ENCODE data around the gene PRTG. TPM values are rescaled to one million over a fixed set of nuclear protein-coding genes. Genes with fewer than 3 reads are reported as not detected.

PRTG gene
- total RNA-seq, 1 donor from 2014 or later, result 1.00 TPM

DNA sequence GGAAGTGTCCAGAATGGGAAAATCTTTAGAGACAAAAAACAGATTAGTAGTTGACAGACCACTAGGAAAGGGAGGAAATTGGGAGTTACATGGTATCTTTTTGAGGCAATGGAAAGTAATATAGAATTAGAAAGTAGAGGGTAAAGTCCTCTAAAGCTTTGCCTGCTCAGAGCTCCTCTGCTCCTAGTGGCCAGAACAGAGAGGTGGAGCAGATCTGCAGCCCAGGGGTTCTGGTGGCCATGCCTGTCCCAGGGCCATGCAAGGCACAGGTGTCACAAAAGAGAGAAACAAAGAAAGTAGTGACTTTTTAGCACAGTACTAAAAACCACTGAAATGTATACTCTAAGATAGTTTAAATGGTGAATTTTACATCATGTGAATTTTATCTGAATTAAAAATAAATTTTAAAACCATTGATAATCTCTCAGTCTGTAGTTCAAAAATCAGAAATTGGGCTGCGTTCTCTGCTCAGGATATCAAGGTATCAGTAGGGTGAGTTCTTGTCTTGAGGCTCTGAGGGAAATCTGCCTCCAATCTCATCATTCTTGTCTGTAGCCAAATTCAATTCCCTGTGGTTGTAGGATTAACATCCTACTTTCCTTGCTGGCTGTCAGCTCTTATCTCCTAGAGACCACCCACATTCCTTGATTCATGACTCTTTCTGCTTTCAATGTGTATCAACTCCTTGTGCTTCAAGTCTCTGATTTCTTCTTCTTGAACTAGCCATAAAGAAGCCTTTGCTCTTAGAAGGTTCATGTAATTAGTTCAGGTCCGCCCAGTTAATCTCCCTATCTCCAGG, 178.4 kb downstream of the PRTG start:
- DNase-seq (ENCODE audit: low spot score), result no peak

DNA sequence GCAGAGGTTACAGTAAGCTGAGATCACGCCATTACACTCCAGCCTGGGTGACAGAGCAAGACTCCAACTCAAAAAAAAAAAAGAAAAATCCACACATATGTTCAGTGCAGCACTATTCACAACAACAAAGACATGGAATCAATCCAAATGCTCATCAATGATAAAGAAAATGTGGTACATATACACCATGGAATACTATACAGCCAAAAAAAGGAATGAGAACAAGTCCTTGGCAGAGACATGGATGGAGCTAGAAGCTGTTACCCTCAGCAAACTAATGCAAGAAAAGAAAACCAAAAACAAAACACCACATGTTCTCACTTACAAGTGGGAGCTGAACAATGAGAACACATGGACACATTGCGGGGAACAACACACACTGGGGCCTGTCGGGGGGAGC, 180.4 kb downstream of the PRTG start:
- no peak for DNase-seq (ENCODE audit: low spot score)

Other genes starting within 250 kb of the PRTG start
- 0.67 TPM for gene DNAAF4, start 234.9 kb downstream of the PRTG start, total RNA-seq
- gene PYGO1, start 154.8 kb downstream of the PRTG start, total RNA-seq, result 6.3 TPM

All from mesenteric fat pad (tissue), 1 donor.